WTC11 (cell line): Measurements from ENCODE around the gene SPSB2. TPM values are rescaled to one million over a fixed set of nuclear protein-coding genes. Genes with fewer than 3 reads are reported as not detected.

Source experiments
- ATAC-seq: fragments of 200-7000 bp; cut with Tn5 transposase; 2 replicates; pipeline ENCODE4 v1.10.0; 2021; ENCODE audit warnings: mild to moderate bottlenecking, moderate library complexity
- CTCF ChIA-PET: fragments of 300-600 bp; sonication (Branson Sonifier 250); formaldehyde crosslinking; loops from one replicate; lab custom pipeline; 2021; ENCODE audit warnings: antibody characterized with exemption; lab: Charles Lee
- POLR2A ChIA-PET: fragments of 350-600 bp; sonication (Branson Sonifier 250); formaldehyde crosslinking; loops from one replicate; lab custom pipeline; 2021; ENCODE audit warnings: antibody characterized with exemption; lab: Charles Lee
- DNase-seq: peaks from one replicate; pipeline ENCODE4 v3.0.0; 2021; ENCODE audit warnings: low spot score
- H3K27ac Mint-ChIP-seq: 2 replicates; pipeline ENCODE4 v1.8.0; 2021; ENCODE audit warnings: mixed read lengths
- H3K27me3 Mint-ChIP-seq: 2 replicates; pipeline ENCODE4 v1.8.0; 2021; ENCODE audit warnings: low read depth, mild to moderate bottlenecking, moderate library complexity, mixed read lengths
- H3K36me3 Mint-ChIP-seq: 2 replicates; pipeline ENCODE4 v1.8.0; 2021; ENCODE audit warnings: mixed read lengths
- H3K4me1 Mint-ChIP-seq: 2 replicates; pipeline ENCODE4 v1.8.0; 2022; ENCODE audit warnings: mixed read lengths
- H3K4me3 Mint-ChIP-seq: 2 replicates; pipeline ENCODE4 v1.8.0; 2021; ENCODE audit warnings: mild to moderate bottlenecking, moderate library complexity, mixed read lengths
- H3K9me3 Mint-ChIP-seq: 2 replicates; pipeline ENCODE4 v1.8.0; 2021; ENCODE audit warnings: mixed read lengths
- CREB1 ChIP-seq: sonication (generic); formaldehyde crosslinking; IDR thresholded peaks from 2 replicates; pipeline ENCODE4 v1.8.0; 2023; ENCODE audit warnings: mild to moderate bottlenecking, missing genetic modification reagents
- CREM ChIP-seq: sonication (generic); formaldehyde crosslinking; IDR thresholded peaks from 2 replicates; pipeline ENCODE4 v1.8.1; 2022; ENCODE audit warnings: mild to moderate bottlenecking, missing genetic modification reagents, moderate library complexity
- ELF4 ChIP-seq: sonication (generic); formaldehyde crosslinking; IDR thresholded peaks from 2 replicates; pipeline ENCODE4 v1.8.1; 2022; ENCODE audit warnings: low read depth, mild to moderate bottlenecking, moderate library complexity, missing genetic modification reagents
- ETV6 ChIP-seq: sonication (generic); formaldehyde crosslinking; IDR thresholded peaks from 2 replicates; pipeline ENCODE4 v1.8.1; 2022; ENCODE audit warnings: mild to moderate bottlenecking, missing genetic modification reagents
- FOXJ3 ChIP-seq: sonication (generic); formaldehyde crosslinking; IDR thresholded peaks from 2 replicates; pipeline ENCODE4 v1.9.0; 2021; ENCODE audit warnings: missing genetic modification reagents, mild to moderate bottlenecking, borderline replicate concordance
- FOXK1 ChIP-seq: sonication (generic); formaldehyde crosslinking; IDR thresholded peaks from 2 replicates; pipeline ENCODE4 v1.8.0; 2022; ENCODE audit warnings: mild to moderate bottlenecking, moderate library complexity, missing genetic modification reagents
- FOXP1 ChIP-seq: sonication (generic); formaldehyde crosslinking; IDR thresholded peaks from 2 replicates; pipeline ENCODE4 v1.8.0; 2022; ENCODE audit warnings: missing genetic modification reagents, mild to moderate bottlenecking, moderate library complexity, borderline replicate concordance
- NFATC4 ChIP-seq: fragments of 250-450 bp; sonication (Bioruptor Pico); IDR thresholded peaks from 2 replicates; pipeline ENCODE4 v1.9.0; 2021; ENCODE audit warnings: mild to moderate bottlenecking
- NFE2L1 ChIP-seq: sonication (generic); formaldehyde crosslinking; IDR thresholded peaks from 2 replicates; pipeline ENCODE4 v1.8.1; 2023; ENCODE audit warnings: missing genetic modification reagents
- OVOL2 ChIP-seq: fragments of 250-450 bp; sonication (Bioruptor Pico); IDR thresholded peaks from 2 replicates; pipeline ENCODE4 v1.9.0; 2021; ENCODE audit warnings: mild to moderate bottlenecking, borderline replicate concordance
- PRRX2 ChIP-seq: fragments of 250-450 bp; sonication (Bioruptor Pico); IDR thresholded peaks from 2 replicates; pipeline ENCODE4 v1.8.0; 2021; ENCODE audit warnings: mild to moderate bottlenecking
- SP1 ChIP-seq: sonication (generic); formaldehyde crosslinking; conservative IDR thresholded peaks from 2 replicates; pipeline ENCODE4 v1.8.1; 2022; ENCODE audit warnings: missing genetic modification reagents
- TEAD1 ChIP-seq: sonication (generic); formaldehyde crosslinking; IDR thresholded peaks from 2 replicates; pipeline ENCODE4 v1.8.0; 2022; ENCODE audit warnings: mild to moderate bottlenecking, missing genetic modification reagents
- ZBTB43 ChIP-seq: sonication (generic); formaldehyde crosslinking; IDR thresholded peaks from 2 replicates; pipeline ENCODE4 v1.8.1; 2023; ENCODE audit warnings: mild to moderate bottlenecking, missing genetic modification reagents
- ZNF396 ChIP-seq: fragments of 250-450 bp; sonication (Bioruptor Pico); IDR thresholded peaks from 2 replicates; pipeline ENCODE4 v1.8.0; 2021; ENCODE audit warnings: mild to moderate bottlenecking, moderate library complexity, borderline replicate concordance
- ZNF671 ChIP-seq: fragments of 250-450 bp; sonication (Bioruptor Pico); IDR thresholded peaks from 2 replicates; pipeline ENCODE4 v1.8.0; 2021; ENCODE audit warnings: mild to moderate bottlenecking
- total RNA-seq: library from RNA; stranded (reverse); gene quantifications from 3 replicates; pipeline ENCODE4 v1.2.3, GENCODE V29; 2021
- TF ChIP-seq, protein P1 (sequence below): sonication (generic); formaldehyde crosslinking; IDR thresholded peaks from 2 replicates; pipeline ENCODE4 v1.8.0; 2022; ENCODE audit warnings: mild to moderate bottlenecking, missing genetic modification reagents
- TF ChIP-seq, protein P2 (sequence below): fragments of 250-450 bp; sonication (Bioruptor Pico); IDR thresholded peaks from 2 replicates; pipeline ENCODE4 v1.9.0; 2021; ENCODE audit warnings: mild to moderate bottlenecking, borderline replicate concordance
- TF ChIP-seq, protein P3 (sequence below): sonication (generic); formaldehyde crosslinking; IDR thresholded peaks from 2 replicates; pipeline ENCODE4 v1.8.1; 2023; ENCODE audit warnings: mild to moderate bottlenecking, missing genetic modification reagents, moderate library complexity
- TF ChIP-seq, protein P4 (sequence below): fragments of 250-450 bp; sonication (Bioruptor Pico); conservative IDR thresholded peaks from 2 replicates; pipeline ENCODE4 v1.9.0; 2021; ENCODE audit warnings: mild to moderate bottlenecking

The SPSB2 gene
- total RNA-seq, 1 experiment from 2014 or later: 25.5 TPM

DNA sequence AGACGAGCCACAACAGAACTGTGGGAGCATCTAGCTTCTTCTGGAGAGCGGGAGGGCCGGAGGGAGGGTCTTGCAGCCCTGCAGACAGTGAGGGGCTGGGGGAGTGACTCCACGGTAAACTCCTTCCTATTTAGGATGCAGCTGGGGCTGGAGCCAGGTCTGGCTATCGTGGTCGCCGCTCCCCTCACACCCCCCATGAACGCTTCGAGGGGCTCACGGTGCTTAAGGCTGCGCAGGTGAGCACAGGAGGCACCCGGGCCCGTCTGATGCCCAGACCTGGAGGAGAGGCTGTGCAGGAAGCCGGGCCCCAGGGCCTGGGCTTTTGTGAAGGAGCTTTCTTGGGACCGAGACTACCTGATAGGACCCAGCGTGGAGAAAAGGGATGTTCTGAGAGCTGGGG, 36.3 kb downstream of the SPSB2 start:
- POLR2A ChIA-PET: interaction anchor here (1.4 kb wide), 1 partner anchor 14 kb away, joined by 3 read pairs; the partner anchor contains the start of gene CDCA3
- Mint-ChIP-seq H3K36me3 (peaks cover 48% of the 10 kb centered on the region), H3K4me1 (peaks cover 14% of the 10 kb centered on the region), H3K27me3 (no peaks in the 10 kb centered on the region), H3K9me3 (no peaks in the 10 kb centered on the region), H3K27ac (no peak overlapping the region), H3K4me3 (no peak overlapping the region)
- CTCF ChIA-PET: interaction anchor here (0.5 to 5.1 kb wide), 6 partner anchors 15 to 83 kb away, joined by 3 to 54 read pairs (median 14); partner anchors contain the start of genes CDCA3, MLF2, PTMS and USP5
- ATAC-seq (no peak), DNase-seq (no peak)
- TF ChIP-seq FOXP1 (CRISPR knock-in tag): no peak
- TF ChIP-seq NFE2L1 (CRISPR knock-in tag): no peak
- TF ChIP-seq FOXK1 (CRISPR knock-in tag): no peak
- TF ChIP-seq NFATC4 (CRISPR knock-in tag): no peak
- no peak for TF ChIP-seq OVOL2
- no peak for TF ChIP-seq CREM (CRISPR knock-in tag)
- no peak for TF ChIP-seq CREB1 (CRISPR knock-in tag)
- TF ChIP-seq ETV6 (CRISPR knock-in tag): no peak
- no peak for TF ChIP-seq ZNF671
- TF ChIP-seq, protein P1, sequence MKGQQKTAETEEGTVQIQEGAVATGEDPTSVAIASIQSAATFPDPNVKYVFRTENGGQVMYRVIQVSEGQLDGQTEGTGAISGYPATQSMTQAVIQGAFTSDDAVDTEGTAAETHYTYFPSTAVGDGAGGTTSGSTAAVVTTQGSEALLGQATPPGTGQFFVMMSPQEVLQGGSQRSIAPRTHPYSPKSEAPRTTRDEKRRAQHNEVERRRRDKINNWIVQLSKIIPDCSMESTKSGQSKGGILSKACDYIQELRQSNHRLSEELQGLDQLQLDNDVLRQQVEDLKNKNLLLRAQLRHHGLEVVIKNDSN (CRISPR knock-in tag): no peak
- TF ChIP-seq, protein P2, sequence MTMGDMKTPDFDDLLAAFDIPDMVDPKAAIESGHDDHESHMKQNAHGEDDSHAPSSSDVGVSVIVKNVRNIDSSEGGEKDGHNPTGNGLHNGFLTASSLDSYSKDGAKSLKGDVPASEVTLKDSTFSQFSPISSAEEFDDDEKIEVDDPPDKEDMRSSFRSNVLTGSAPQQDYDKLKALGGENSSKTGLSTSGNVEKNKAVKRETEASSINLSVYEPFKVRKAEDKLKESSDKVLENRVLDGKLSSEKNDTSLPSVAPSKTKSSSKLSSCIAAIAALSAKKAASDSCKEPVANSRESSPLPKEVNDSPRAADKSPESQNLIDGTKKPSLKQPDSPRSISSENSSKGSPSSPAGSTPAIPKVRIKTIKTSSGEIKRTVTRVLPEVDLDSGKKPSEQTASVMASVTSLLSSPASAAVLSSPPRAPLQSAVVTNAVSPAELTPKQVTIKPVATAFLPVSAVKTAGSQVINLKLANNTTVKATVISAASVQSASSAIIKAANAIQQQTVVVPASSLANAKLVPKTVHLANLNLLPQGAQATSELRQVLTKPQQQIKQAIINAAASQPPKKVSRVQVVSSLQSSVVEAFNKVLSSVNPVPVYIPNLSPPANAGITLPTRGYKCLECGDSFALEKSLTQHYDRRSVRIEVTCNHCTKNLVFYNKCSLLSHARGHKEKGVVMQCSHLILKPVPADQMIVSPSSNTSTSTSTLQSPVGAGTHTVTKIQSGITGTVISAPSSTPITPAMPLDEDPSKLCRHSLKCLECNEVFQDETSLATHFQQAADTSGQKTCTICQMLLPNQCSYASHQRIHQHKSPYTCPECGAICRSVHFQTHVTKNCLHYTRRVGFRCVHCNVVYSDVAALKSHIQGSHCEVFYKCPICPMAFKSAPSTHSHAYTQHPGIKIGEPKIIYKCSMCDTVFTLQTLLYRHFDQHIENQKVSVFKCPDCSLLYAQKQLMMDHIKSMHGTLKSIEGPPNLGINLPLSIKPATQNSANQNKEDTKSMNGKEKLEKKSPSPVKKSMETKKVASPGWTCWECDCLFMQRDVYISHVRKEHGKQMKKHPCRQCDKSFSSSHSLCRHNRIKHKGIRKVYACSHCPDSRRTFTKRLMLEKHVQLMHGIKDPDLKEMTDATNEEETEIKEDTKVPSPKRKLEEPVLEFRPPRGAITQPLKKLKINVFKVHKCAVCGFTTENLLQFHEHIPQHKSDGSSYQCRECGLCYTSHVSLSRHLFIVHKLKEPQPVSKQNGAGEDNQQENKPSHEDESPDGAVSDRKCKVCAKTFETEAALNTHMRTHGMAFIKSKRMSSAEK: no peak

DNA sequence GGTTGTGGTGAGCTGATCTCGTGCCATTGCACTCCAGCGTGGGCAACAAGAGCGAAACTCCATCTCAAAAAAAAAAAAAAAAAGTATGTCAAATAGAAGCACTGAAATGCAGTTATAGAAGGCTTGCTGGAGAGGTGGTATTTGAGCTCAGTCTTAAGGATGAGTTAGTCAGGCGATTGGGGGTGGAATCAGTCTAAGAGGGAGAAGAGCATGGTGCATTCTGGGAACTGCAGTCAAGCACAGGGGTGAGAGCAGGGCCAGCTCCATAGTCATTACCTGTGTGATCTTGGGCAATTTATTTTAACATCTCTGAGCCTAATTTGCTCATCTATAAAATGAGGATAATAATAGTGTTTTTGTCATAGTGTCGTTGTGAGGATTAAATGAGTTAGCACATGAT, 38.2 kb downstream of the SPSB2 start:
- TF ChIP-seq, protein P3, sequence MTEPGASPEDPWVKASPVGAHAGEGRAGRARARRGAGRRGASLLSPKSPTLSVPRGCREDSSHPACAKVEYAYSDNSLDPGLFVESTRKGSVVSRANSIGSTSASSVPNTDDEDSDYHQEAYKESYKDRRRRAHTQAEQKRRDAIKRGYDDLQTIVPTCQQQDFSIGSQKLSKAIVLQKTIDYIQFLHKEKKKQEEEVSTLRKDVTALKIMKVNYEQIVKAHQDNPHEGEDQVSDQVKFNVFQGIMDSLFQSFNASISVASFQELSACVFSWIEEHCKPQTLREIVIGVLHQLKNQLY (CRISPR knock-in tag): no peak
- no peak for TF ChIP-seq NFATC4 (CRISPR knock-in tag)
- TF ChIP-seq SP1 (CRISPR knock-in tag): no peak
- no peak for TF ChIP-seq ELF4 (CRISPR knock-in tag)
- no peak for TF ChIP-seq ZBTB43
- TF ChIP-seq ZNF396: no peak
- no peak for TF ChIP-seq FOXJ3 (CRISPR knock-in tag)
- TF ChIP-seq PRRX2 (CRISPR knock-in tag): no peak
- TF ChIP-seq, protein P4, sequence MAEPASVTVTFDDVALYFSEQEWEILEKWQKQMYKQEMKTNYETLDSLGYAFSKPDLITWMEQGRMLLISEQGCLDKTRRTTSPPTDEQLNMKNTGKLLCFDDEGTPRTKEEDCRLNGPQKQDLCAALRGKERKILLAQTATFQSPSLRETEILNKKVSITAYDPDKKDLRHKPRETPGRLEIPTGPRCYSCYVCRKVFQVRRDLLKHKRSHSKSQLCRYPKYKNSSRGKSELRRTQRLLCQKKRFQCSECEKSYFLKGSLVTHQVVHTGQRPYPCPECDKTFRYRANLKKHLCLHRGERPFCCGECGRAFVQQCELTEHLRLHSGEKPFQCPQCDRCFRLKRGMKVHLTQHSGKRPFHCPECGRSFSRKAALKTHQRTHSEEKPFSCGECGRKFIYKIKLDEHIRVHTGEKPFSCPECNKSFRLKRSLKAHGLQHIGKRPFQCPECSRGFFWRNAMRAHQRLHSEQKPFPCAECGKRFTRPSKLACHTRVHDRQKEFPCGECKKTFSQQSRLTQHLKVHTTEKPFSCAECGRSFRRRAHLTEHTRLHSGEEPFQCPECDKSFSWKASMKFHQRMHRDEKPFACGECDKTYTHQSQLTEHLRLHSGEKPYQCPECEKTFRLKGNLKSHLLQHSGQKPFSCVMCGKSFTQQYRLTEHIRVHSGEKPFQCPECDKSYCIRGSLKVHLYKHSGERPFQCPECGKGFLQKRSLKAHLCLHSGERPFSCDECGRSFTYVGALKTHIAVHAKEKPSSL (CRISPR knock-in tag): no peak
- TF ChIP-seq TEAD1 (CRISPR knock-in tag): no peak
- ChIA-PET POLR2A (interaction anchor here (0.6 to 1.2 kb wide), 6 partner anchors 14 to 511 kb away, joined by 3 to 5 read pairs (median 3); partner anchors contain the start of gene GPR162), CTCF (interaction anchor here (0.7 to 5.1 kb wide), 18 partner anchors 8 to 214 kb away, joined by 3 to 54 read pairs (median 6); partner anchors contain the start of genes CDCA3, COPS7A, GPR162 and MLF2)
- peaks cover 59% of the 10 kb centered on the region for H3K36me3 Mint-ChIP-seq
- no peaks in the 10 kb centered on the region for H3K9me3 Mint-ChIP-seq
- ATAC-seq (no peak), DNase-seq (no peak)
- H3K27me3 Mint-ChIP-seq: no peaks in the 10 kb centered on the region
- H3K27ac Mint-ChIP-seq: peak overlapping the region; percentile 74
- H3K4me1 Mint-ChIP-seq: peaks cover 18% of the 10 kb centered on the region
- H3K4me3 Mint-ChIP-seq: no peak overlapping the region
